GM23338 (cell line): ENCODE data around the gene DNAJC1.
"Not testable (repeated sequence)": the region's sequence is repeated elsewhere in the genome, so short reads cannot be mapped to it uniquely, and the experiment has no call there.

ENCODE experiments used
- EZH2 ChIP-seq: fragments of 200-600 bp; sonication (generic); IDR thresholded peaks from one replicate; pipeline ENCODE4 v1.8.0; 2017; ENCODE audit warnings: antibody characterized with exemption, mild to moderate bottlenecking, low read depth; ENCODE audit not compliant: unreplicated experiment
- ZNF331 ChIP-seq: fragments of 250-450 bp; sonication (Bioruptor Pico); IDR thresholded peaks from 2 replicates; pipeline ENCODE4 v1.5.0; 2020; ENCODE audit warnings: low read depth, mild to moderate bottlenecking, moderate library complexity
- TF ChIP-seq, protein P1 (sequence below), 2 experiments: fragments of 200-600 bp in 1 of 2; sonication (generic) in 1 of 2; conservative IDR thresholded peaks; 2 replicates each; pipeline versions ENCODE4 v1.5.1 to v1.6.1; 2016 to 2017; ENCODE audit warnings: antibody characterized with exemption in 2 of 2, low read depth in 2 of 2, mild to moderate bottlenecking in 2 of 2, moderate library complexity in 1 of 2

DNA sequence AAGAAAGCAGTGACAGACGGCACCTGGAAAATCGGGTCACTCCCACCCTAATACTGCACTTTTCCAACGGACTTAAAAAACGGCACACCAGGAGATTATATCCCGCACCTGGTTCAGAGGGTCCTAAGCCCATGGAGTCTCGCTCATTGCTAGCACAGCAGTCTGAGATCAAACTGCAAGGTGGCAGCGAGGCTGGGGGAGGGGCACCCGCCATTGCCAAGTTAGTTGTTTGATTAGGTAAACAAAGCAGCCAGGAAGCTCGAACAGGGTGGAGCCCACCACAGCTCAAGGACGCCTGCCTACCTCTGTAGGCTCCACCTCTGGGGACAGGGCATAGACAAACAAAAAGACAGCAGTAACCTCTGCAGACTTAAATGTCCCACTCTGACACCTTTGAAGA, 169.0 kb downstream of the DNAJC1 start:
- TF ChIP-seq, protein P1, sequence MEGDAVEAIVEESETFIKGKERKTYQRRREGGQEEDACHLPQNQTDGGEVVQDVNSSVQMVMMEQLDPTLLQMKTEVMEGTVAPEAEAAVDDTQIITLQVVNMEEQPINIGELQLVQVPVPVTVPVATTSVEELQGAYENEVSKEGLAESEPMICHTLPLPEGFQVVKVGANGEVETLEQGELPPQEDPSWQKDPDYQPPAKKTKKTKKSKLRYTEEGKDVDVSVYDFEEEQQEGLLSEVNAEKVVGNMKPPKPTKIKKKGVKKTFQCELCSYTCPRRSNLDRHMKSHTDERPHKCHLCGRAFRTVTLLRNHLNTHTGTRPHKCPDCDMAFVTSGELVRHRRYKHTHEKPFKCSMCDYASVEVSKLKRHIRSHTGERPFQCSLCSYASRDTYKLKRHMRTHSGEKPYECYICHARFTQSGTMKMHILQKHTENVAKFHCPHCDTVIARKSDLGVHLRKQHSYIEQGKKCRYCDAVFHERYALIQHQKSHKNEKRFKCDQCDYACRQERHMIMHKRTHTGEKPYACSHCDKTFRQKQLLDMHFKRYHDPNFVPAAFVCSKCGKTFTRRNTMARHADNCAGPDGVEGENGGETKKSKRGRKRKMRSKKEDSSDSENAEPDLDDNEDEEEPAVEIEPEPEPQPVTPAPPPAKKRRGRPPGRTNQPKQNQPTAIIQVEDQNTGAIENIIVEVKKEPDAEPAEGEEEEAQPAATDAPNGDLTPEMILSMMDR (conservative IDR thresholded peaks at IDR 0.05; ENCODE audit: low read depth in 2 of 2), result not testable (repeated sequence)
- not testable (repeated sequence) for TF ChIP-seq ZNF331, EZH2
